GM18873 (cell line): ENCODE measurements around the gene TMEM11.
"Not testable (repeated sequence)": the region's sequence is repeated elsewhere in the genome, so short reads cannot be mapped to it uniquely, and the experiment has no call there.

Experiments used
- ATAC-seq: cut with Tn5 transposase; IDR thresholded peaks from one replicate; pipeline ENCODE4 v1.9.1; 2021; ENCODE audit warnings: mild to moderate bottlenecking, moderate library complexity, moderate number of reproducible peaks; ENCODE audit not compliant: unreplicated experiment, low FRiP score

The TMEM11 gene

GRCh38 chr17:21242780-21243515 is 29.0 kb upstream of the TMEM11 start:
- ATAC-seq, result no peak

- no peak for ATAC-seq
Measured at GRCh38 chr17:21242026-21242697, 28.2 kb upstream of the TMEM11 start.

GRCh38 chr17:21241564-21241963 is 27.6 kb upstream of the TMEM11 start:
- ATAC-seq, result no peak

GRCh38 chr17:21240369-21241055 is 26.6 kb upstream of the TMEM11 start:
- ATAC-seq, result no peak

- no peak for ATAC-seq
Measured at GRCh38 chr17:21239680-21240368, 25.9 kb upstream of the TMEM11 start.

- no peak for ATAC-seq
Measured at GRCh38 chr17:21235921-21236320, 22.0 kb upstream of the TMEM11 start.

- ATAC-seq, result no peak
Measured at GRCh38 chr17:21233581-21234347, 19.8 kb upstream of the TMEM11 start.

GRCh38 chr17:21232033-21232749 is 18.2 kb upstream of the TMEM11 start:
- ATAC-seq, result no peak

- ATAC-seq, result no peak
Measured at GRCh38 chr17:21231533-21231932, 17.6 kb upstream of the TMEM11 start.

- no peak for ATAC-seq
Measured at GRCh38 chr17:21228845-21229244, 14.9 kb upstream of the TMEM11 start.

- no peak for ATAC-seq
Measured at GRCh38 chr17:21228111-21228510, 14.2 kb upstream of the TMEM11 start.

- ATAC-seq, result not testable (repeated sequence)
Measured at GRCh38 chr17:21227277-21227676, 13.3 kb upstream of the TMEM11 start.

GRCh38 chr17:21223086-21223485 is 9.1 kb upstream of the TMEM11 start:
- ATAC-seq, result no peak

- ATAC-seq, result no peak
Measured at GRCh38 chr17:21218831-21219380, 4.9 kb upstream of the TMEM11 start.

- no peak for ATAC-seq
Measured at GRCh38 chr17:21218101-21218500, 4.1 kb upstream of the TMEM11 start.

GRCh38 chr17:21217346-21217745 is 3.4 kb upstream of the TMEM11 start:
- no peak for ATAC-seq

- no peak for ATAC-seq
Measured at GRCh38 chr17:21215935-21216334, 2.0 kb upstream of the TMEM11 start.

- ATAC-seq, result no peak
Measured at GRCh38 chr17:21214777-21215541, 998 bp upstream of the TMEM11 start.

GRCh38 chr17:21213638-21214014 is 335 bp downstream of the TMEM11 start:
- ATAC-seq, result peak; percentile 27
